Measurements from ENCODE around the gene TCF3.

- no peak for TF ChIP-seq POLR2A (IDR thresholded peaks at IDR 0.05)
- TF ChIP-seq CTCF (IDR thresholded peaks at IDR 0.05): no peak
- TF ChIP-seq EP300 (IDR thresholded peaks at IDR 0.05): no peak
These were observed 8.3 kb downstream of the TCF3 start for GRCh38 chr19:1644070-1644469.
